SH-SY5Y (cell line): ENCODE measurements around the gene ETV5.

Experiments used
- GATA2 ChIP-seq: IDR thresholded peaks from 2 replicates; pipeline ENCODE4 v1.6.1; 2011; ENCODE audit warnings: mild to moderate bottlenecking, low read depth, low read length
- GATA3 ChIP-seq: IDR thresholded peaks from 2 replicates; pipeline ENCODE4 v1.6.1; 2011; ENCODE audit warnings: low read depth, mild to moderate bottlenecking, low read length, moderate library complexity

GRCh38 chr3:186067360-186068242 is 41.3 kb downstream of the ETV5 start:
- TF ChIP-seq GATA3 (no peak), GATA2 (no peak)
